NCI-H2227 treated with DMSO at 0.1 percent for 48 hours (cell line): ENCODE data around the gene TBC1D9.
A peak's percentile ranks its signal among the peaks of the same experiment; 100 is the strongest.

Source experiments
- DNase-seq: peaks from one replicate; lab custom pipeline; 2025; lab: John Stamatoyannopoulos, UW

TBC1D9 gene

DNA sequence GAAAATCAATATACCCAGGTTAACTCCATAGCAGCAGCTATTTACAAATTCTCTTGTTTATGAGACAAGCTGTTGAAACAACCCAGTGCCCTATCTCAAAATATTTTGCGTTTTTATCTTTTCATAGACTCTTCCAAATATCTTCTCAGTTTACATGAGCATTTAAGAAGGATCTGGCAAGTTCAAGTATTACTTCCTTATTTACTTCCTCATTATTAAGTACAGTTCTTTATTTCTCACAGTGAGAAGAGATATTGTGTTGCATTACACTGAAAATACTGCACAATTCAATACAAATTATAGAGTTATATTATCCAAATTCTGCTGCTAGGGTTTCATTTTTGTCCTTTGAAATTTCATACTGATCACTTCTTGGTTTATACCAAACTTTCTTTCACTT, 143.8 kb downstream of the TBC1D9 start:
- DNase-seq = no peak

DNA sequence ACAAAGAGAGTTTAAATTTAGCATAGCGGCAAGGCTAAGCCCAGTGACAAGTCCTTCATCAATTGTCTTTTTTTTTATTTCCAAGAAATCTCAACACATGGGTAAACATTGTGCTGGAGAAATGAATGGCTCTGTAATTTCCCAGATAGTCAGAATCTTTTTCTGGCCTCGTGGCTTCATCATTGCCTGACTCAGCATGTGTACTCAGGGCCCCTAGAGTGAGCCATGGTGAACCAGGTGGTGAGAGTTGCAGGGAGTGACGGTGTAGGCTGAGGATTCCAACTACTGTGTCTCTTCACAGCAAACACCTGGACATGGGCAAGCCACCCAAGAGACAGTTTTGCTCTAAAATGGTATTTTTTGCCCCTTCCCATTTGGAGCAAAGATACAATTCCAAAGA, 144.3 kb downstream of the TBC1D9 start:
- no peak for DNase-seq

- peak; percentile 47 for DNase-seq
These were observed 146.4 kb downstream of the TBC1D9 start for GRCh38 chr4:140609548-140610425.

DNA sequence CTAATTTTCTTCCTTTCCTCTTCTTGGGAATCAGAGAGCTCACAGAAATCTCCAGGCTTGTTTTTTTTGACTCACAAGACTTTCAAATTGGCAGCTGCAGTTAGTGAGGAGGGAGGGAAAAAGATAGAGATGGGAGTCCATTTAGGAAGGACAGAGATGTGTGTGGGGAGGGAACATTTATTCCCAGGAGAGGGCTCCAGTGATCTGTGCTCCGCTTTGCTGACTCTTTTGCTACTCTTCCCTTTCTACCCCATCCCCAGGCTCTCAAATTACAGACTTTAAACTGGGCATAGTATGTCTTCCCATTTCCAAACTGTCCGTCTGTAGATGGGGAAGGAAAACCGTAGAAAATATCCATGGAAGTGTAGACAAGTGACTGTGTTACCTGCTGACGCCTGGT, 148.3 kb downstream of the TBC1D9 start:
- DNase-seq = no peak

GRCh38 chr4:140604544-140604943, 151.6 kb downstream of the TBC1D9 start:
- DNase-seq = no peak

DNA sequence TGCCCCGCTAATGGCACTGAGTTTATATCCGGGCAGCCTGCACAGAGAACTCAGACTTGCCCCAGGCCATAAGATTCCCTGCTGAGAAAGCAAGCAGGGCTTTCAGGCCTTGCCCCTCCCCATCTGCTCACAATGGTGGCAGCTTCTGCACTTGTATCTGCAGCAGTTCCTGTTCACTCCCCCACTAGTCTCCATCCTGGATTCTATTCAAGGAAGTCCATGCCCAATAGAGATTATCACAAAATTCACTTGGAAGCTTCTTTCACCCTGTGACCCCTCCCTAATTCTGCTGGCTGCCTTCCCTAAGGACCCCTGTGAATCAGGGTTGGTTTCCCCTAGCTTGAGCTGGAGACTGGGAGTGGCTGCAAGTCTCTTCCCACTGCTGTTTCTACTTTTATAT, 152.9 kb downstream of the TBC1D9 start:
- DNase-seq = no peak

GRCh38 chr4:140602714-140603113, 153.5 kb downstream of the TBC1D9 start:
- DNase-seq = no peak

- no peak for DNase-seq
These were observed 155.8 kb downstream of the TBC1D9 start for GRCh38 chr4:140600408-140600807.

DNA sequence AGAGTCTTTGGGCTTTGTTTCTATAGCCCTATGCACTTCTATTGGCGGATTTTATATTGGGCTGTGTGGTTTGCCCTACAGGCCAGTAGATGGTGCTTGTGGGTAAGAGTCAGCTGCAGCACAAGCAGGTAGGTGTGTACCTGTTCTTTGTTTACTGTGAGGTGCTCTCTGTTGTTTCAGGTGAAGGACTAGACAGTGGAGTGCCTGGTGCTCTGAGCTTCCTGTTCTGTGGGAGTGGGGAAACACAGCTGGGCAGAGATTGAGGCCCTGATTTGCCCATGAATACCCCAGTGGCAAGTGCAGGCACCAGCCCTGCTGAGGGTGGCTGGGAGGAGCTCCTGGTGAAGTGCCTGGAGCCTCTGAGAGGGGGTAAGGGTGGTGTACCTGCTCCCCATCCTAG, 161.1 kb downstream of the TBC1D9 start:
- no peak for DNase-seq

DNA sequence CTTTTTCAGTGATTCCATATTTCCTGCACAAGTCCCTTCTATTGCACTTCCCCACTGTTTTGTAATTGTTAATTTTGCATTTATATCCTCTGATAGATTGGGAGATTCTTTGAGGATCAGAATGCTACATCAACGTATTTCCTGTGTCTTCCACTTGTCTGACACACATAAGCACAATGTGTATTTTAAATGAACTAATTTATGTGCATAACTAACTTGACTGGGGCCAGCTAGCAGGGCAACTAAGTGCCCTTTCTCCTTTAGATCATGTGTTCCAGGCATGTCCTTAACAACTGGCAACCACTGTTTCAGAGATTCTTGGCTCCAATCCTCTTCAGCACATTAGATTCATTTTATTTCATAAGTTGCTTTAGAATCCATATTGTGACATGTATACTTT, 171.7 kb downstream of the TBC1D9 start:
- no peak for DNase-seq

- DNase-seq = no peak
These were observed 175.1 kb downstream of the TBC1D9 start for GRCh38 chr4:140581078-140581477.

DNA sequence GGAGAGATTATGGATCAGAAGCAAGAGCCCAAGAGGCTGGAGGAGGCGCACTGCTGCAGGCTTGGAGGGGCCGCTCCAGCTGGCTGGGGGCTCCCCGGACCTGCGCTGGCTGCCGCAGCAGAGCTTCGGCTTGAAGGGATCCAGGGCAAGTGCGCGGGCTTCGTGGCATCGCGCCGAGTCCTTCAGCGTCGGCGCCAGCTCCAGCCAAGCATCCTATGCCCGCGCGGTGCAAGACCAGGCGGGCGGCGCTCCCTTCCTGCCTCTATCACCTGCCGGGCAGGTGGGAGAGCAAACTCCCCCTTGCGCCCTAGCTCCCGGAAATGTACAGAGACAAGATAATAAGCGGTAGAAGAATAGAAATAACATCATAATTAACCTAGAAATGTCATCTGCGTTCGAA, 176.9 kb downstream of the TBC1D9 start:
- DNase-seq = peak; percentile 12

GRCh38 chr4:140575489-140575888, 180.7 kb downstream of the TBC1D9 start:
- DNase-seq = no peak

GRCh38 chr4:140571620-140572019, 184.6 kb downstream of the TBC1D9 start:
- no peak for DNase-seq
